A549 (cell line): ENCODE measurements around the gene ATP5ME. TPM values are rescaled to one million over a fixed set of nuclear protein-coding genes. Genes with fewer than 3 reads are reported as not detected.

ENCODE experiments used
- ATAC-seq, 2 experiments: fragments of 200-7000 bp in 1 of 2; fragments of >200 bp in 1 of 2; cut with Nextera tagmentation in 1 of 2; cut with Tn5 transposase in 1 of 2; 3 replicates each; pipeline versions ENCODE4 v1.8.0 to v1.9.1; 2018 to 2020; ENCODE audit warnings: mild to moderate bottlenecking in 1 of 2, moderate library complexity in 1 of 2
- CTCF ChIA-PET: fragments of 300-600 bp; sonication (Branson Sonifier 250); formaldehyde crosslinking; extraction: SDS; loops from one replicate; lab custom pipeline; 2021; ENCODE audit warnings: antibody characterized with exemption, inconsistent platforms; lab: Yijun Ruan, JAX
- POLR2A ChIA-PET: fragments of 350-600 bp; formaldehyde crosslinking; extraction: SDS; loops from one replicate; lab custom pipeline; 2021; ENCODE audit warnings: antibody characterized with exemption, inconsistent platforms; lab: Yijun Ruan, JAX
- DNase-seq, 2 experiments: peaks; one replicate each; pipeline versions ENCODE4 v3.0.0 to v3.0.0-alpha.2; 2011 to 2016; ENCODE audit warnings: low read depth in 1 of 2, low spot score in 1 of 2
- FAIRE-seq: peaks from 2 replicates; lab custom pipeline; 2011; peaks lifted over from hg19 to GRCh38; lab: Jason Lieb, UNC
- H3K27ac ChIP-seq, 2 experiments: fragments of >200 bp; sonication (Bioruptor Twin); formaldehyde crosslinking; 3 replicates each; pipeline ENCODE4 v1.5.1; 2016 to 2017
- H3K4me1 ChIP-seq: fragments of >200 bp; sonication (Bioruptor Twin); formaldehyde crosslinking; 3 replicates; pipeline ENCODE4 v1.6.1; 2016
- H3K4me2 ChIP-seq: fragments of >200 bp; sonication (Bioruptor Twin); formaldehyde crosslinking; 3 replicates; pipeline ENCODE4 v1.6.1; 2016
- H3K4me3 ChIP-seq: fragments of >200 bp; sonication (Bioruptor Twin); formaldehyde crosslinking; 3 replicates; pipeline ENCODE4 v1.5.1; 2016
- H3K9me3 ChIP-seq: fragments of >200 bp; sonication (Bioruptor Twin); formaldehyde crosslinking; 3 replicates; pipeline ENCODE4 v1.6.1; 2016
- CBX2 ChIP-seq: fragments of 200-600 bp; sonication (generic); IDR thresholded peaks from 2 replicates; pipeline ENCODE4 v1.6.1; 2016; ENCODE audit warnings: low read depth, mild to moderate bottlenecking, borderline replicate concordance
- EHMT2 ChIP-seq: fragments of 200-600 bp; sonication (generic); IDR thresholded peaks from 2 replicates; pipeline ENCODE4 v1.6.1; 2016; ENCODE audit warnings: antibody characterized with exemption, low read depth, mild to moderate bottlenecking, moderate library complexity
- FOSL2 ChIP-seq, 2 experiments: fragments of 450-650 bp in 1 of 2; fragments of >200 bp in 1 of 2; sonication (Bioruptor Twin) in 1 of 2; formaldehyde crosslinking; IDR thresholded peaks; 2 replicates each; pipeline versions ENCODE4 v1.5.0 to v1.6.1; 2016 to 2020; ENCODE audit warnings: mild to moderate bottlenecking in 1 of 2, moderate library complexity in 1 of 2
- HDAC2 ChIP-seq: fragments of 200-600 bp; sonication (generic); IDR thresholded peaks from 2 replicates; pipeline ENCODE4 v1.6.1; 2016
- HOXA7 ChIP-seq: fragments of 250-450 bp; sonication (Bioruptor Pico); IDR thresholded peaks from 2 replicates; pipeline ENCODE4 v1.5.0; 2020; ENCODE audit warnings: mild to moderate bottlenecking, moderate library complexity
- HOXB5 ChIP-seq: fragments of 250-450 bp; sonication (Bioruptor Pico); IDR thresholded peaks from 2 replicates; pipeline ENCODE4 v1.5.0; 2020; ENCODE audit warnings: mild to moderate bottlenecking, moderate library complexity
- JUN ChIP-seq, 2 experiments: fragments of >200 bp; sonication (Bioruptor Twin); formaldehyde crosslinking; IDR thresholded peaks; 2 replicates in 1 of 2; 3 replicates in 1 of 2; pipeline ENCODE4 v1.6.1; 2016 to 2017
- MYC ChIP-seq: IDR thresholded peaks from 2 replicates; pipeline ENCODE4 v1.6.1; 2012; ENCODE audit warnings: mild to moderate bottlenecking, inconsistent platforms, low read length, improper control_type of control experiment, borderline replicate concordance
- RARB ChIP-seq: fragments of 250-450 bp; sonication (Bioruptor Pico); IDR thresholded peaks from 2 replicates; pipeline ENCODE4 v1.8.0; 2021; ENCODE audit warnings: mild to moderate bottlenecking, moderate library complexity
- RFX5 ChIP-seq: fragments of 450-650 bp; IDR thresholded peaks from 2 replicates; pipeline ENCODE4 v1.7.1; 2014; ENCODE audit warnings: antibody characterized with exemption, mild to moderate bottlenecking, moderate library complexity
- SMC3 ChIP-seq: fragments of >200 bp; sonication (Bioruptor Twin); formaldehyde crosslinking; IDR thresholded peaks from 3 replicates; pipeline ENCODE4 v1.6.1; 2018; ENCODE audit warnings: inconsistent platforms
- SREBF2 ChIP-seq: fragments of 450-650 bp; IDR thresholded peaks from 2 replicates; pipeline ENCODE4 v1.6.1; 2014; ENCODE audit warnings: mild to moderate bottlenecking, moderate library complexity
- WGBS: methylation state at CpG from one replicate; pipeline ENCODE4 v1.1.6; 2017; ENCODE audit errors: missing lambda C conversion rate; 5-methylcytosine and 5-hydroxymethylcytosine counted together
- polyA plus RNA-seq, 4 experiments: library from polyadenylated mRNA; depleted of rRNA in 3 of 4; stranded (reverse); fragments of >200 nt; fragmentation: RNase III in 1 of 4; extraction: RNeasy Plus Mini Kit Qiagen cat#74134 plus additional on column Dnase treatment in 1 of 4; gene quantifications; 2 replicates in 3 of 4; 3 replicates in 1 of 4; pipeline ENCODE4 v1.2.3, GENCODE V29; 2011 to 2017
- TF ChIP-seq, protein P1 (sequence below): IDR thresholded peaks from 2 replicates; pipeline ENCODE4 v1.6.1; 2012
- TF ChIP-seq, protein P2 (sequence below): fragments of 200-600 bp; sonication (generic); IDR thresholded peaks from 2 replicates; pipeline ENCODE4 v1.6.1; 2016; ENCODE audit warnings: antibody characterized with exemption, mild to moderate bottlenecking, moderate library complexity
- TF ChIP-seq, protein P3 (sequence below): IDR thresholded peaks from 2 replicates; pipeline ENCODE4 v1.6.1; 2012
- TF ChIP-seq, protein P4 (sequence below): fragments of 250-450 bp; sonication (Bioruptor Pico); IDR thresholded peaks from 2 replicates; pipeline ENCODE4 v1.5.0; 2020; ENCODE audit warnings: low read depth, mild to moderate bottlenecking, moderate library complexity
- TF ChIP-seq, protein P5 (sequence below): fragments of 450-650 bp; IDR thresholded peaks from 2 replicates; pipeline ENCODE4 v1.6.1; 2014; ENCODE audit warnings: antibody characterized with exemption

Gene ATP5ME
- polyA plus RNA-seq, 2 of the 4 experiments (the other 2 are of a cell fraction) = 198 to 659 TPM

DNA sequence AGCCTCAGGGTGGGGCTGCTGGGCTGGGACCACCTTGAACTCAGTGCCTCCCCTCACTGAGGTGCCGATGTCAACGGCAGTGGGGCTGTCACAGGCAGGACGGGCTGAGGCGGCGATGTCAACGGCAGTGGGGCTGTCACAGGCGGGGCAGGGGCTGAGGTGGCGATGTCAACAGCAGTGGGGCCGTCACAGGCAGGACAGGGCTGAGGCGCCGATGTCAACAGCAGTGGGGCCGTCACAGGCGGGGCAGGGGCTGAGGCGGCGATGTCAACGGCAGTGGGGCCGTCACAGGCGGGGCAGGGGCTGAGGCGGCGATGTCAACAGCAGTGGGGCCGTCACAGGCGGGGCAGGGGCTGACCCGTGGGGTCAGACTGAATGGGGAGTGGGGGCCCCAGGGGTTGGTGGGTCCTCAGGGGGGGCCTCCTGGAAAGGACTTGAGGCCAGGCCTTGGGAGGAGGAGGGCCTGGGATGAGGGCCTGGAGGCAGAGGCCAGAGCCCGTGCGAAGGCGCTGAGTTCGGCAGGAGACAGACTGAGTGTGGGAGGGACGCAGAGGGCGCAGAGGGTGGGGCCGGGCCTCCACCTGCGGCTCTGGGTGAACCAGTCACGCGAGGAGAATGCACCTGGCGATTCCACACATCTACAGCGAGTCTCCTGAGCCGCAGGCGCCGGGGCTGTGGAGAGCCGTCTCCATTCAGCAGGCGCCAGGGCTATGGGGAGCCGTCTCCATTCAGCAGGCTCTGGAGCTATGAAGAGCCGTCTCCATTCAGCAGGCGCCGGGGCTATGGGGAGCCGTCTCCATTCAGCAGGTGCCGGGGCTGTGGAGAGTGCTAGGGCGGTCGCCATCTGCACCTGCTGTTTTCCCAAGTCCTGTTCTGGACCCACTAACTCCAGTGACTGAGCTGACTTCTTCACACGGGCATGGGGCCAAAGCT, 22.9 kb downstream of the ATP5ME start (continued):
- TF ChIP-seq, protein P1, sequence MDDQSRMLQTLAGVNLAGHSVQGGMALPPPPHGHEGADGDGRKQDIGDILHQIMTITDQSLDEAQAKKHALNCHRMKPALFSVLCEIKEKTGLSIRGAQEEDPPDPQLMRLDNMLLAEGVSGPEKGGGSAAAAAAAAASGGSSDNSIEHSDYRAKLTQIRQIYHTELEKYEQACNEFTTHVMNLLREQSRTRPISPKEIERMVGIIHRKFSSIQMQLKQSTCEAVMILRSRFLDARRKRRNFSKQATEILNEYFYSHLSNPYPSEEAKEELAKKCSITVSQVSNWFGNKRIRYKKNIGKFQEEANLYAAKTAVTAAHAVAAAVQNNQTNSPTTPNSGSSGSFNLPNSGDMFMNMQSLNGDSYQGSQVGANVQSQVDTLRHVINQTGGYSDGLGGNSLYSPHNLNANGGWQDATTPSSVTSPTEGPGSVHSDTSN = no peak
- TF ChIP-seq, protein P2, sequence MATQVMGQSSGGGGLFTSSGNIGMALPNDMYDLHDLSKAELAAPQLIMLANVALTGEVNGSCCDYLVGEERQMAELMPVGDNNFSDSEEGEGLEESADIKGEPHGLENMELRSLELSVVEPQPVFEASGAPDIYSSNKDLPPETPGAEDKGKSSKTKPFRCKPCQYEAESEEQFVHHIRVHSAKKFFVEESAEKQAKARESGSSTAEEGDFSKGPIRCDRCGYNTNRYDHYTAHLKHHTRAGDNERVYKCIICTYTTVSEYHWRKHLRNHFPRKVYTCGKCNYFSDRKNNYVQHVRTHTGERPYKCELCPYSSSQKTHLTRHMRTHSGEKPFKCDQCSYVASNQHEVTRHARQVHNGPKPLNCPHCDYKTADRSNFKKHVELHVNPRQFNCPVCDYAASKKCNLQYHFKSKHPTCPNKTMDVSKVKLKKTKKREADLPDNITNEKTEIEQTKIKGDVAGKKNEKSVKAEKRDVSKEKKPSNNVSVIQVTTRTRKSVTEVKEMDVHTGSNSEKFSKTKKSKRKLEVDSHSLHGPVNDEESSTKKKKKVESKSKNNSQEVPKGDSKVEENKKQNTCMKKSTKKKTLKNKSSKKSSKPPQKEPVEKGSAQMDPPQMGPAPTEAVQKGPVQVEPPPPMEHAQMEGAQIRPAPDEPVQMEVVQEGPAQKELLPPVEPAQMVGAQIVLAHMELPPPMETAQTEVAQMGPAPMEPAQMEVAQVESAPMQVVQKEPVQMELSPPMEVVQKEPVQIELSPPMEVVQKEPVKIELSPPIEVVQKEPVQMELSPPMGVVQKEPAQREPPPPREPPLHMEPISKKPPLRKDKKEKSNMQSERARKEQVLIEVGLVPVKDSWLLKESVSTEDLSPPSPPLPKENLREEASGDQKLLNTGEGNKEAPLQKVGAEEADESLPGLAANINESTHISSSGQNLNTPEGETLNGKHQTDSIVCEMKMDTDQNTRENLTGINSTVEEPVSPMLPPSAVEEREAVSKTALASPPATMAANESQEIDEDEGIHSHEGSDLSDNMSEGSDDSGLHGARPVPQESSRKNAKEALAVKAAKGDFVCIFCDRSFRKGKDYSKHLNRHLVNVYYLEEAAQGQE = no peak
- TF ChIP-seq RARB (CRISPR knock-in tag) (no peak), EHMT2 (no peak), HOXB5 (CRISPR knock-in tag) (no peak)
- TF ChIP-seq, protein P3, sequence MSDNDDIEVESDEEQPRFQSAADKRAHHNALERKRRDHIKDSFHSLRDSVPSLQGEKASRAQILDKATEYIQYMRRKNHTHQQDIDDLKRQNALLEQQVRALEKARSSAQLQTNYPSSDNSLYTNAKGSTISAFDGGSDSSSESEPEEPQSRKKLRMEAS = no peak

DNA sequence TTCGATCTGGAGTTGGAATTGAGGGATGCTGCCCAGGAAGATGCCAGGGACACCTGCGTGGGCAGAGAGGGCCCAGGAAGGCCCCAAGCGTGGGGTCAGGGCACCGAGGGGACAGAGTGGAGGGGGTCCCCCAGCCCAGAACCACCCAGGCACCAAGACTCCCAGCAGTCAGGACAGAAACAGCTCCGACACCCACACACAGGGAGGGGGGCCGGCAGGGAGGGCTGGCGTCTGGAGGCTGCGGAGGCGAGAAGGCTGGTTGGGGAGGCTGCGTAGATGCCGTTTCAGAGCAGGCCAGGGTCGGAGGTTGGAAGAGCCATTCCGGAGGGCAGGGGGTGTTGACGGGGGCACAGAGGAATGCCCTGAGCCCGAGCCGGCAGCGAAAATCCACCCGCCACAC, 23.6 kb downstream of the ATP5ME start:
- Histone ChIP-seq H3K4me1 (no peaks in the 10 kb centered on the region), H3K4me2 (no peak overlapping the region), H3K27ac (no peak overlapping the region), H3K4me3 (no peak overlapping the region), H3K9me3 (no peaks in the 10 kb centered on the region)
- ChIA-PET POLR2A (no interaction called here), CTCF (no interaction called here)
- TF ChIP-seq MYC (no peak), SMC3 (no peak), JUN (IDR thresholded peaks at IDR 0.05) (no peak), SREBF2 (no peak), CBX2 (no peak), HOXA7 (no peak), RFX5 (no peak), HOXB5 (CRISPR knock-in tag) (no peak), FOSL2 (IDR thresholded peaks at IDR 0.05) (no peak), FOSL2 (CRISPR knock-in tag; IDR thresholded peaks at IDR 0.05) (no peak), HDAC2 (no peak)
- TF ChIP-seq, protein P4, sequence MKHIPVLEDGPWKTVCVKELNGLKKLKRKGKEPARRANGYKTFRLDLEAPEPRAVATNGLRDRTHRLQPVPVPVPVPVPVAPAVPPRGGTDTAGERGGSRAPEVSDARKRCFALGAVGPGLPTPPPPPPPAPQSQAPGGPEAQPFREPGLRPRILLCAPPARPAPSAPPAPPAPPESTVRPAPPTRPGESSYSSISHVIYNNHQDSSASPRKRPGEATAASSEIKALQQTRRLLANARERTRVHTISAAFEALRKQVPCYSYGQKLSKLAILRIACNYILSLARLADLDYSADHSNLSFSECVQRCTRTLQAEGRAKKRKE = no peak
- TF ChIP-seq, protein P5, sequence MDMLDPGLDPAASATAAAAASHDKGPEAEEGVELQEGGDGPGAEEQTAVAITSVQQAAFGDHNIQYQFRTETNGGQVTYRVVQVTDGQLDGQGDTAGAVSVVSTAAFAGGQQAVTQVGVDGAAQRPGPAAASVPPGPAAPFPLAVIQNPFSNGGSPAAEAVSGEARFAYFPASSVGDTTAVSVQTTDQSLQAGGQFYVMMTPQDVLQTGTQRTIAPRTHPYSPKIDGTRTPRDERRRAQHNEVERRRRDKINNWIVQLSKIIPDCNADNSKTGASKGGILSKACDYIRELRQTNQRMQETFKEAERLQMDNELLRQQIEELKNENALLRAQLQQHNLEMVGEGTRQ = no peak
- FAIRE-seq = no peak
- DNase-seq = no peak
- no peak for ATAC-seq
- 92% methylated on average over 8 of the region's 18 CpGs for WGBS
